Measurements from ENCODE around the gene SHANK2.

Gene SHANK2

DNA sequence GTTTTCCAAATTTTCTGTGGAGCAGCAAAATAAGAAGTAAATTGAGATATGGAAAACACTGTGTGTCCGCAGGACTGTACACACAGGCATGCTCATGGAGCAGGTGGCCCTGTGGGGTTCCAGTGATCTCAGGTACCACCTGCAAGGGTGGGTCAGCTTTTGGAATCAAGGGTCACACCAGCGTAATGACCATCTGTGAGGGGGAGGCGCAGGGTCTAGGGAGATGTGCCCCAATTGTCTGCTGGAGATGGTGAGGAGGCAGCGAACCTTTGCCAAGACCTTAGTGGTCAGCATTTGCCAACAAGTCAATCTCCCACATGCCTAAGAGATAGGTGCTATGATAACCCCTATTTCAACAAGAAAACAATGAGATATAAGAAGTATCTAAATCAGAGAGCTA is 49.4 kb downstream of the SHANK2 start:
- Histone ChIP-seq H3K79me2 (ENCODE audit: low read length) (no peaks in the 10 kb centered on the region), H4K20me1 (ENCODE audit: insufficient read depth, low read length) (no peaks in the 10 kb centered on the region), H3F3A (ENCODE audit: insufficient read depth, low read length) (no peaks in the 10 kb centered on the region), H2AFZ (ENCODE audit: low read length) (no peak overlapping the region), H3K4me1 (ENCODE audit: low read length) (no peaks in the 10 kb centered on the region), H3K9me2 (replicated peaks; ENCODE audit: insufficient read depth, low read length) (no peaks in the 10 kb centered on the region), H3K4me3 (ENCODE audit: low read length) (no peak overlapping the region), H3K27ac (ENCODE audit: low read length) (no peak overlapping the region), H3K36me3 (replicated peaks; ENCODE audit: insufficient read depth, low read length) (no peaks in the 10 kb centered on the region), H3K4me2 (ENCODE audit: low read depth, low read length) (no peak overlapping the region), H3K9ac (ENCODE audit: low read length) (no peak overlapping the region), H3K9me3 (replicated peaks; ENCODE audit: insufficient read depth, low read length) (no peaks in the 10 kb centered on the region), H3K27me3 (replicated peaks; ENCODE audit: insufficient read depth, low read length) (peaks cover 88% of the 10 kb centered on the region)
- TF ChIP-seq EZH2 (optimal IDR thresholded peaks at IDR 0.05; ENCODE audit: low read depth, low read length) = no peak
- TF ChIP-seq, protein P1, sequence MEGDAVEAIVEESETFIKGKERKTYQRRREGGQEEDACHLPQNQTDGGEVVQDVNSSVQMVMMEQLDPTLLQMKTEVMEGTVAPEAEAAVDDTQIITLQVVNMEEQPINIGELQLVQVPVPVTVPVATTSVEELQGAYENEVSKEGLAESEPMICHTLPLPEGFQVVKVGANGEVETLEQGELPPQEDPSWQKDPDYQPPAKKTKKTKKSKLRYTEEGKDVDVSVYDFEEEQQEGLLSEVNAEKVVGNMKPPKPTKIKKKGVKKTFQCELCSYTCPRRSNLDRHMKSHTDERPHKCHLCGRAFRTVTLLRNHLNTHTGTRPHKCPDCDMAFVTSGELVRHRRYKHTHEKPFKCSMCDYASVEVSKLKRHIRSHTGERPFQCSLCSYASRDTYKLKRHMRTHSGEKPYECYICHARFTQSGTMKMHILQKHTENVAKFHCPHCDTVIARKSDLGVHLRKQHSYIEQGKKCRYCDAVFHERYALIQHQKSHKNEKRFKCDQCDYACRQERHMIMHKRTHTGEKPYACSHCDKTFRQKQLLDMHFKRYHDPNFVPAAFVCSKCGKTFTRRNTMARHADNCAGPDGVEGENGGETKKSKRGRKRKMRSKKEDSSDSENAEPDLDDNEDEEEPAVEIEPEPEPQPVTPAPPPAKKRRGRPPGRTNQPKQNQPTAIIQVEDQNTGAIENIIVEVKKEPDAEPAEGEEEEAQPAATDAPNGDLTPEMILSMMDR (IDR thresholded peaks at IDR 0.05; ENCODE audit: low read length) = no peak
- no peak for TF ChIP-seq EZH2phosphoT487 (IDR thresholded peaks at IDR 0.05; ENCODE audit: low read length)
- no peak for DNase-seq

- peaks cover 88% of the 10 kb centered on the region for H3K27me3 ChIP-seq (replicated peaks; ENCODE audit: insufficient read depth, low read length)
- H3K4me1 ChIP-seq (ENCODE audit: low read length) = no peaks in the 10 kb centered on the region
- DNase-seq = no peak
- H3K4me2 ChIP-seq (ENCODE audit: low read depth, low read length) = no peak overlapping the region
- TF ChIP-seq, protein P1 (IDR thresholded peaks at IDR 0.05; ENCODE audit: low read length) = no peak
- TF ChIP-seq EZH2 (optimal IDR thresholded peaks at IDR 0.05; ENCODE audit: low read depth, low read length) (no peak), EZH2phosphoT487 (IDR thresholded peaks at IDR 0.05; ENCODE audit: low read length) (no peak)
- H2AFZ ChIP-seq (ENCODE audit: low read length) = no peak overlapping the region
- no peaks in the 10 kb centered on the region for H3F3A ChIP-seq (ENCODE audit: insufficient read depth, low read length)
- H4K20me1 ChIP-seq (ENCODE audit: insufficient read depth, low read length) = no peaks in the 10 kb centered on the region
- H3K79me2 ChIP-seq (ENCODE audit: low read length) = no peaks in the 10 kb centered on the region
- H3K9ac ChIP-seq (ENCODE audit: low read length) = no peak overlapping the region
- H3K27ac ChIP-seq (ENCODE audit: low read length) = no peak overlapping the region
- no peaks in the 10 kb centered on the region for H3K9me2 ChIP-seq (replicated peaks; ENCODE audit: insufficient read depth, low read length)
- H3K9me3 ChIP-seq (replicated peaks; ENCODE audit: insufficient read depth, low read length) = no peaks in the 10 kb centered on the region
- H3K4me3 ChIP-seq (ENCODE audit: low read length) = no peak overlapping the region
- H3K36me3 ChIP-seq (replicated peaks; ENCODE audit: insufficient read depth, low read length) = no peaks in the 10 kb centered on the region
Observed at GRCh38 chr11:71202598-71202944, 49.8 kb downstream of the SHANK2 start.

Data from MM.1S (cell line).